RWPE2 (cell line): ENCODE data around the gene PPP1R2B.

Experiments used
- ATAC-seq: fragments of 200-7000 bp; cut with Tn5 transposase; 3 replicates; pipeline ENCODE4 v1.9.1; 2021; ENCODE audit warnings: low read depth
- DNase-seq: peaks from one replicate; pipeline ENCODE4 v3.0.0-alpha.2; 2020; ENCODE audit warnings: low spot score
- H3K27ac ChIP-seq: fragments of 450-650 bp; 2 replicates; pipeline ENCODE4 v1.5.1; 2017; ENCODE audit warnings: mild to moderate bottlenecking; ENCODE audit not compliant: poor library complexity, severe bottlenecking
- H3K27me3 ChIP-seq: fragments of 250-450 bp; sonication (Bioruptor Pico); 2 replicates; pipeline ENCODE4 v1.5.1; 2021; ENCODE audit warnings: mild to moderate bottlenecking, moderate library complexity; ENCODE audit not compliant: insufficient read depth, poor library complexity, severe bottlenecking
- H3K36me3 ChIP-seq: fragments of 250-450 bp; sonication (Bioruptor Pico); 2 replicates; pipeline ENCODE4 v1.5.1; 2020; ENCODE audit warnings: low read depth, mild to moderate bottlenecking, moderate library complexity
- H3K4me1 ChIP-seq: fragments of 250-450 bp; sonication (Bioruptor Pico); 2 replicates; pipeline ENCODE4 v1.5.1; 2021; ENCODE audit warnings: mild to moderate bottlenecking, moderate library complexity; ENCODE audit not compliant: insufficient read depth, poor library complexity, severe bottlenecking
- H3K4me3 ChIP-seq: fragments of 250-450 bp; sonication (Bioruptor Pico); 2 replicates; pipeline ENCODE4 v1.5.1; 2021; ENCODE audit warnings: mild to moderate bottlenecking, moderate library complexity; ENCODE audit not compliant: severe bottlenecking
- H3K9me3 ChIP-seq: fragments of 250-450 bp; sonication (Bioruptor Pico); 2 replicates; pipeline ENCODE4 v1.5.1; 2021; ENCODE audit warnings: mild to moderate bottlenecking, moderate library complexity; ENCODE audit not compliant: severe bottlenecking
- CTCF ChIP-seq: fragments of 450-650 bp; IDR thresholded peaks from one replicate; pipeline ENCODE4 v1.5.1; 2017; ENCODE audit warnings: mild to moderate bottlenecking, moderate library complexity; ENCODE audit not compliant: poor library complexity, severe bottlenecking

Gene PPP1R2B

GRCh38 chr5:156825688-156826087 lies 24.4 kb upstream of the PPP1R2B start:
- no peak for DNase-seq
- Histone ChIP-seq H3K4me1 (no peaks in the 10 kb centered on the region), H3K4me3 (no peak overlapping the region), H3K27me3 (no peaks in the 10 kb centered on the region), H3K27ac (no peak overlapping the region), H3K9me3 (peaks cover 5% of the 10 kb centered on the region), H3K36me3 (no peaks in the 10 kb centered on the region)
- TF ChIP-seq CTCF: no peak
- no peak for ATAC-seq

- no peak for ATAC-seq
- H3K9me3 ChIP-seq: peaks cover 5% of the 10 kb centered on the region
- H3K4me1 ChIP-seq: no peaks in the 10 kb centered on the region
- H3K36me3 ChIP-seq: no peaks in the 10 kb centered on the region
- H3K4me3 ChIP-seq: no peak overlapping the region
- TF ChIP-seq CTCF: no peak
- DNase-seq: no peak
- H3K27me3 ChIP-seq: no peaks in the 10 kb centered on the region
- H3K27ac ChIP-seq: no peak overlapping the region
These were observed 23.9 kb upstream of the PPP1R2B start for GRCh38 chr5:156826150-156826549.

- peaks cover 5% of the 10 kb centered on the region for H3K9me3 ChIP-seq
- no peak overlapping the region for H3K4me3 ChIP-seq
- no peak overlapping the region for H3K27ac ChIP-seq
- no peak for TF ChIP-seq CTCF
- H3K36me3 ChIP-seq: no peaks in the 10 kb centered on the region
- no peaks in the 10 kb centered on the region for H3K4me1 ChIP-seq
- no peaks in the 10 kb centered on the region for H3K27me3 ChIP-seq
- DNase-seq (no peak), ATAC-seq (no peak)
These were observed 15.2 kb upstream of the PPP1R2B start for GRCh38 chr5:156834916-156835315.

GRCh38 chr5:156835905-156836304 lies 14.2 kb upstream of the PPP1R2B start:
- Histone ChIP-seq H3K9me3 (peaks cover 5% of the 10 kb centered on the region), H3K27me3 (no peaks in the 10 kb centered on the region), H3K4me3 (no peak overlapping the region), H3K36me3 (no peaks in the 10 kb centered on the region), H3K27ac (no peak overlapping the region), H3K4me1 (no peaks in the 10 kb centered on the region)
- DNase-seq (no peak), ATAC-seq (no peak)
- peak; percentile 20 for TF ChIP-seq CTCF

- no peak overlapping the region for H3K4me3 ChIP-seq
- ATAC-seq: no peak
- H3K36me3 ChIP-seq: no peaks in the 10 kb centered on the region
- no peaks in the 10 kb centered on the region for H3K27me3 ChIP-seq
- DNase-seq: no peak
- no peaks in the 10 kb centered on the region for H3K4me1 ChIP-seq
- no peak for TF ChIP-seq CTCF
- H3K27ac ChIP-seq: no peak overlapping the region
- peaks cover 5% of the 10 kb centered on the region for H3K9me3 ChIP-seq
These were observed 13.2 kb upstream of the PPP1R2B start for GRCh38 chr5:156836846-156837245.
